Neural progenitor cell (in vitro differentiated cells): Measurements from ENCODE around the gene TRAPPC2L. TPM values are rescaled to one million over a fixed set of nuclear protein-coding genes. Genes with fewer than 3 reads are reported as not detected.

ENCODE experiments used
- DNase-seq: peaks from one replicate; pipeline ENCODE4 v3.0.0-alpha.2; 2016; ENCODE audit warnings: low spot score
- H2AFZ ChIP-seq: fragments of 200-600 bp; sonication (generic); replicated peaks from 2 replicates; pipeline ENCODE4 v1.6.1; 2016; ENCODE audit warnings: antibody characterized with exemption
- H3F3A ChIP-seq: fragments of 200-600 bp; sonication (generic); 2 replicates; pipeline ENCODE4 v1.6.1; 2016; ENCODE audit warnings: antibody characterized with exemption, low read depth
- H3K27ac ChIP-seq: fragments of 200-600 bp; sonication (generic); 2 replicates; pipeline ENCODE4 v1.5.1; 2016; ENCODE audit warnings: mild to moderate bottlenecking
- H3K27me3 ChIP-seq: fragments of 200-600 bp; sonication (generic); 2 replicates; pipeline ENCODE4 v1.6.1; 2016; ENCODE audit warnings: mild to moderate bottlenecking, moderate library complexity
- H3K36me3 ChIP-seq: fragments of 200-600 bp; sonication (generic); 2 replicates; pipeline ENCODE4 v1.5.1; 2016
- H3K4me1 ChIP-seq: fragments of 200-600 bp; sonication (generic); 2 replicates; pipeline ENCODE4 v1.6.1; 2016; ENCODE audit warnings: mixed run types
- H3K4me2 ChIP-seq: fragments of 200-600 bp; sonication (generic); 2 replicates; pipeline ENCODE4 v1.6.1; 2016
- H3K4me3 ChIP-seq: fragments of 200-600 bp; sonication (generic); 2 replicates; pipeline ENCODE4 v1.5.1; 2016
- H3K79me2 ChIP-seq: fragments of 200-600 bp; sonication (generic); 2 replicates; pipeline ENCODE4 v1.6.1; 2016; ENCODE audit warnings: low read depth
- H3K9ac ChIP-seq: fragments of 200-600 bp; sonication (generic); 2 replicates; pipeline ENCODE4 v1.6.1; 2016
- H3K9me3 ChIP-seq: fragments of 200-600 bp; sonication (generic); 2 replicates; pipeline ENCODE4 v1.5.1; 2016; ENCODE audit warnings: low read depth
- H4K20me1 ChIP-seq: fragments of 200-600 bp; sonication (generic); 2 replicates; pipeline ENCODE4 v1.6.1; 2016; ENCODE audit warnings: low read depth
- H3K27ac Mint-ChIP-seq: 3 replicates; pipeline ENCODE4 v1.8.0; 2021; ENCODE audit warnings: mixed read lengths
- H3K27me3 Mint-ChIP-seq: 2 replicates; pipeline ENCODE4 v1.8.0; 2022; ENCODE audit warnings: low read depth, mild to moderate bottlenecking, inconsistent platforms, moderate library complexity, mixed read lengths; ENCODE audit not compliant: insufficient read depth
- H3K36me3 Mint-ChIP-seq: 3 replicates; pipeline ENCODE4 v1.8.0; 2021; ENCODE audit warnings: mixed read lengths
- H3K4me1 Mint-ChIP-seq: 3 replicates; pipeline ENCODE4 v1.8.0; 2021; ENCODE audit warnings: mixed read lengths
- H3K4me3 Mint-ChIP-seq: 3 replicates; pipeline ENCODE4 v1.8.0; 2021; ENCODE audit warnings: mild to moderate bottlenecking, moderate library complexity, mixed read lengths
- H3K9me3 Mint-ChIP-seq: 3 replicates; pipeline ENCODE4 v1.8.0; 2020; ENCODE audit warnings: mixed read lengths
- EZH2 ChIP-seq: fragments of 200-600 bp; sonication (generic); IDR thresholded peaks from 2 replicates; pipeline ENCODE4 v1.6.1; 2017; ENCODE audit warnings: antibody characterized with exemption, mild to moderate bottlenecking, moderate library complexity
- EZH2phosphoT487 ChIP-seq: fragments of 200-600 bp; sonication (generic); IDR thresholded peaks from 2 replicates; pipeline ENCODE4 v1.6.1; 2017; ENCODE audit warnings: antibody characterized with exemption
- total RNA-seq: library from RNA; depleted of rRNA; stranded (reverse); fragments of >200 nt; gene quantifications from 2 replicates; pipeline ENCODE4 v1.2.3, GENCODE V29; 2015; ENCODE audit warnings: low replicate concordance
- TF ChIP-seq, protein P1 (sequence below): fragments of 200-600 bp; sonication (generic); IDR thresholded peaks from 2 replicates; pipeline ENCODE4 v1.5.1; 2017; ENCODE audit warnings: antibody characterized with exemption, mild to moderate bottlenecking

The TRAPPC2L gene
- total RNA-seq, 1 donor from 2014 or later = 31.8 TPM

- TF ChIP-seq EZH2 = no peak
- TF ChIP-seq EZH2phosphoT487 = no peak
- TF ChIP-seq, protein P1, sequence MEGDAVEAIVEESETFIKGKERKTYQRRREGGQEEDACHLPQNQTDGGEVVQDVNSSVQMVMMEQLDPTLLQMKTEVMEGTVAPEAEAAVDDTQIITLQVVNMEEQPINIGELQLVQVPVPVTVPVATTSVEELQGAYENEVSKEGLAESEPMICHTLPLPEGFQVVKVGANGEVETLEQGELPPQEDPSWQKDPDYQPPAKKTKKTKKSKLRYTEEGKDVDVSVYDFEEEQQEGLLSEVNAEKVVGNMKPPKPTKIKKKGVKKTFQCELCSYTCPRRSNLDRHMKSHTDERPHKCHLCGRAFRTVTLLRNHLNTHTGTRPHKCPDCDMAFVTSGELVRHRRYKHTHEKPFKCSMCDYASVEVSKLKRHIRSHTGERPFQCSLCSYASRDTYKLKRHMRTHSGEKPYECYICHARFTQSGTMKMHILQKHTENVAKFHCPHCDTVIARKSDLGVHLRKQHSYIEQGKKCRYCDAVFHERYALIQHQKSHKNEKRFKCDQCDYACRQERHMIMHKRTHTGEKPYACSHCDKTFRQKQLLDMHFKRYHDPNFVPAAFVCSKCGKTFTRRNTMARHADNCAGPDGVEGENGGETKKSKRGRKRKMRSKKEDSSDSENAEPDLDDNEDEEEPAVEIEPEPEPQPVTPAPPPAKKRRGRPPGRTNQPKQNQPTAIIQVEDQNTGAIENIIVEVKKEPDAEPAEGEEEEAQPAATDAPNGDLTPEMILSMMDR = no peak
- Mint-ChIP-seq H3K27me3 (peaks cover 4% of the 10 kb centered on the region), H3K9me3 (no peaks in the 10 kb centered on the region), H3K27ac (peak overlapping the region; percentile 46), H3K4me3 (peak overlapping the region; percentile 43), H3K4me1 (peaks cover 8% of the 10 kb centered on the region), H3K36me3 (no peaks in the 10 kb centered on the region)
- Histone ChIP-seq H3K9ac (no peak overlapping the region), H3K9me3 (no peaks in the 10 kb centered on the region), H3K79me2 (no peaks in the 10 kb centered on the region), H4K20me1 (no peaks in the 10 kb centered on the region), H3K27me3 (no peaks in the 10 kb centered on the region), H3K4me1 (peaks cover 8% of the 10 kb centered on the region), H2AFZ (no peak overlapping the region), H3K4me3 (no peak overlapping the region), H3K36me3 (no peaks in the 10 kb centered on the region), H3F3A (no peaks in the 10 kb centered on the region), H3K27ac (no peak overlapping the region), H3K4me2 (no peak overlapping the region)
- DNase-seq = no peak
Measured at GRCh38 chr16:88904676-88905365, 47.9 kb downstream of the TRAPPC2L start.

- no peaks in the 10 kb centered on the region for H3K9me3 Mint-ChIP-seq
- H3K4me3 Mint-ChIP-seq = no peak overlapping the region
- TF ChIP-seq EZH2 = no peak
- TF ChIP-seq EZH2phosphoT487 = no peak
- TF ChIP-seq, protein P1 = no peak
- H3K4me1 Mint-ChIP-seq = peaks cover 13% of the 10 kb centered on the region
- H3K27ac ChIP-seq = no peak overlapping the region
- no peaks in the 10 kb centered on the region for H3K79me2 ChIP-seq
- H3K27me3 ChIP-seq = no peaks in the 10 kb centered on the region
- H3K9me3 ChIP-seq = no peaks in the 10 kb centered on the region
- H3K4me2 ChIP-seq = no peak overlapping the region
- H3K4me1 ChIP-seq = peaks cover 8% of the 10 kb centered on the region
- H3K27me3 Mint-ChIP-seq = peaks cover 4% of the 10 kb centered on the region
- no peak overlapping the region for H3K9ac ChIP-seq
- no peaks in the 10 kb centered on the region for H3K36me3 ChIP-seq
- no peaks in the 10 kb centered on the region for H3F3A ChIP-seq
- no peak overlapping the region for H3K27ac Mint-ChIP-seq
- no peak overlapping the region for H3K4me3 ChIP-seq
- H4K20me1 ChIP-seq = no peaks in the 10 kb centered on the region
- no peaks in the 10 kb centered on the region for H3K36me3 Mint-ChIP-seq
- H2AFZ ChIP-seq = no peak overlapping the region
- DNase-seq = peak; percentile 79
Measured at GRCh38 chr16:88905563-88905962, 48.6 kb downstream of the TRAPPC2L start.

- H3K4me1 Mint-ChIP-seq = peaks cover 15% of the 10 kb centered on the region
- Histone ChIP-seq H3K27me3 (no peaks in the 10 kb centered on the region), H3K9ac (no peak overlapping the region), H3K4me3 (no peak overlapping the region), H4K20me1 (no peaks in the 10 kb centered on the region), H3K4me1 (peaks cover 8% of the 10 kb centered on the region), H3F3A (no peaks in the 10 kb centered on the region), H3K79me2 (no peaks in the 10 kb centered on the region), H3K4me2 (no peak overlapping the region), H3K9me3 (no peaks in the 10 kb centered on the region), H3K27ac (no peak overlapping the region), H3K36me3 (no peaks in the 10 kb centered on the region), H2AFZ (no peak overlapping the region)
- H3K36me3 Mint-ChIP-seq = no peaks in the 10 kb centered on the region
- DNase-seq = no peak
- no peaks in the 10 kb centered on the region for H3K9me3 Mint-ChIP-seq
- peaks cover 4% of the 10 kb centered on the region for H3K27me3 Mint-ChIP-seq
- peak overlapping the region; percentile 58 for H3K4me3 Mint-ChIP-seq
- no peak overlapping the region for H3K27ac Mint-ChIP-seq
- no peak for TF ChIP-seq EZH2
- TF ChIP-seq, protein P1 = no peak
- TF ChIP-seq EZH2phosphoT487 = no peak
Measured at GRCh38 chr16:88906020-88906419, 49.1 kb downstream of the TRAPPC2L start.
